Adrenal gland (tissue), 5 donors: ENCODE data around the gene CADM1.

Experiments
- POLR2A ChIP-seq, 2 donors: fragments of 450-650 bp; IDR thresholded peaks; one replicate each; pipeline ENCODE4 v1.6.1; 2017; ENCODE audit warnings: antibody characterized with exemption in 2 of 2, mild to moderate bottlenecking in 2 of 2, moderate library complexity in 1 of 2
- TF ChIP-seq, protein P1 (sequence below), 6 experiments: fragments of 450-650 bp in 4 of 6; fragments of 200-600 bp in 2 of 6; sonication (generic) in 1 of 6; IDR thresholded peaks; 1 replicate in 5 of 6; 2 replicates in 1 of 6; pipeline versions ENCODE4 v1.5.1 to v1.8.0; 2016 to 2021; ENCODE audit warnings: antibody characterized with exemption in 6 of 6, mild to moderate bottlenecking in 2 of 6, moderate library complexity in 1 of 6
- donor health status: DM: no; HTN: no; CAD: no.

DNA sequence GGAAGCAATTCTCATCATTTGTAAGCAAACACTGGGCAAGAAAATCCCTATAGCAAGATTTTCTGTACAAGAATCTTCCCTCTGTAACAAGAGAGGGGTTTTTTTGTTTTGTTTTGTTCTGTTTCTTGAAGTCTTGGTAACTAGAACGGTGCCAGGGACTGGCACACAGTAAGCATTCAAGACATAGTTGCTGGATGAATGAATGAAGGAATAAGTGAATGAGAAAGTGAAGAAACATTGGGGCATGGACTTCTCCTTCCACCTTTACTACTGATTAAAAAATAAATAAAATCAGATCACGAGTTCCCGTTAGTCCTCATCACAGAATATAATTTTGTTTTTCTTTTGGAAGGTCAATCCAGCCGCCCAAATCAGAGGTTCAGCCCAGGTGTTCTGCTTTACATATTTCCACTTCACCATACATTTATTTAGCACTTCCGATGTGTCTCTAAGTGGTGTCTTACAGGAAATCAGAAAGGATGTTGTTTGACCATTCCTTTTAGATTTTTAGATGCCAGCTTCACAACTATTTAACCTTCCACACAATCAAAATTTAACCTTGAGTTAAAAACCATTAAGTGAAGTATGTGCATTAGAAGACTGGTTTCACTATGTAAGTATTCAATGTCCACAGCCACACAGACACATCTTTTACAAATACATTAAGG is 281.2 kb downstream of the CADM1 start:
- TF ChIP-seq, protein P1, sequence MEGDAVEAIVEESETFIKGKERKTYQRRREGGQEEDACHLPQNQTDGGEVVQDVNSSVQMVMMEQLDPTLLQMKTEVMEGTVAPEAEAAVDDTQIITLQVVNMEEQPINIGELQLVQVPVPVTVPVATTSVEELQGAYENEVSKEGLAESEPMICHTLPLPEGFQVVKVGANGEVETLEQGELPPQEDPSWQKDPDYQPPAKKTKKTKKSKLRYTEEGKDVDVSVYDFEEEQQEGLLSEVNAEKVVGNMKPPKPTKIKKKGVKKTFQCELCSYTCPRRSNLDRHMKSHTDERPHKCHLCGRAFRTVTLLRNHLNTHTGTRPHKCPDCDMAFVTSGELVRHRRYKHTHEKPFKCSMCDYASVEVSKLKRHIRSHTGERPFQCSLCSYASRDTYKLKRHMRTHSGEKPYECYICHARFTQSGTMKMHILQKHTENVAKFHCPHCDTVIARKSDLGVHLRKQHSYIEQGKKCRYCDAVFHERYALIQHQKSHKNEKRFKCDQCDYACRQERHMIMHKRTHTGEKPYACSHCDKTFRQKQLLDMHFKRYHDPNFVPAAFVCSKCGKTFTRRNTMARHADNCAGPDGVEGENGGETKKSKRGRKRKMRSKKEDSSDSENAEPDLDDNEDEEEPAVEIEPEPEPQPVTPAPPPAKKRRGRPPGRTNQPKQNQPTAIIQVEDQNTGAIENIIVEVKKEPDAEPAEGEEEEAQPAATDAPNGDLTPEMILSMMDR (IDR thresholded peaks at IDR 0.05) = no peak
- TF ChIP-seq POLR2A (IDR thresholded peaks at IDR 0.05) = no peak
